GM19043 (cell line): ENCODE measurements around the gene TMEM108.

Source experiments
- ATAC-seq: cut with Tn5 transposase; IDR thresholded peaks from one replicate; pipeline ENCODE4 v1.9.1; 2021; ENCODE audit warnings: low read depth; ENCODE audit not compliant: unreplicated experiment

TMEM108 gene

DNA sequence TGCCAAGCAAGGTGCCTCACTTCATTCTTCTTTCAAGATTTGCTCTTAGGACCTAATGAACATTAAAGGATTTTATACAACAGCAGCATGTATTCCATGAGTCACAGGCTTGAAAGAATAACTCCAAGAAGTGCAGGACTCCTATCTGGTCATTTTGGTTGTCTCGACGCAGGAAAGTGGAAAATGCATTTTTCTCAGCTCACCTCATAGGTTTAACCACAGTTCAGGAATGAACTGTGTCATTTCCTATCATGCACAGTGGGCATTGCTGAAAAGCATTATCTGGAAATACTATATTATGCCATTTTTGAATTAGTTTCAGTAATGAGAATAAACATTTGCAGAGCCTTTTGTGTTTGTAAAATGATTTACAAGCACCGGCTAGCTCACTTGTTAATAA lies 263.0 kb downstream of the TMEM108 start:
- no peak for ATAC-seq

DNA sequence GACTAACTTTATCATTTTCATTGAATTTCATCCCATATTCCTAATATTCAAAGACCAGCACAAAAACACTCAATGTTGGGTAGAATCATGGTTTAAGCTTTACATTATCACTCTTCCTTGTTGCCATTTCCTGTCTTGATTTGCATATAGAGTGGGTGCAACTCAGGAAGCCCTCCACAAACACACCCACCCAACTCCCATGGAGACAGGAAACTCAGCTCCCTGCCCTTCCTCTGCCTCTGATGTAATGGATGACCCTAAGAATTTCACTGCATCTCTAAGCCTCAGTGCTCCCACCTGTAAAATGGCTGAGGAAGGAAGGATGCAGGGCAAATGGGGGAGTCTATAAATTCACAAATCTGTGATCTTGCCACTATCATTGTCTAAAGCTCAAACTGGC lies 263.5 kb downstream of the TMEM108 start:
- ATAC-seq = no peak

DNA sequence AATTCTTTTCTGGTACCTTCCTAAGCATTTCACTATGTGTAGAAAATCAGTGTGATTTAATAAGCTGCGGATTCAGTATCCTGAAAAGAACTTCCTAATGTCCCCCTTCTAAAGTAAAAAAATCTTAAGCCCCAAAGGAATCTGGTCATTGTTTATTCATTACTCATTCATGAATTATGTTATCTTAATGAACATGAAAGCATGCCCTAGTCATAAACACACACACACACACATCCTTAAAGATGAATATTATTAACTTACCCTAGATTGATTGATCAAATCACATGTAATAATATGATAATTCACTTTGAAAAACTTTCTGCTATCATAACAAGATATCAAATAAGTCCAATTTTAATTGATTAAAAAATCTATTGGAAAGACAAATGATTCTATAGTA lies 265.2 kb downstream of the TMEM108 start:
- no peak for ATAC-seq

DNA sequence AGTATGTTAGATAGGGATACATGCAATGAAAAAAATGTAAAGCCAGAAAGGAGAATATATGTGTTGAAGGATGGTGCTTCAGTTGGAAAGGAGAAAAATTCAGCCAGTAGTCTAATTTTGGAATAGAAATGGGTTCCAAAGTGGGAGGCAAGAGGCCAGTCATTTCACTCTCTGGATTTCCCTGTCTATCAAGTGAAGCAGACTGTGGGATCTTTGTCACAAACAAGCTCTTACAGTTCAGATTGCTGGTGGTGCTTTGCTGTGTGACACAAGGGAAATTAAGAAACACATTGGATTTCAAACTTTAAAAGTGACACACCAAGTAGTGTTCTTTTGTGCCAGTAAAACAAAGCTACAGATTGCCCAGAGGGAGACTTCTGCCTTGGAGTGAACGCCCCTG lies 279.7 kb downstream of the TMEM108 start:
- ATAC-seq = no peak

DNA sequence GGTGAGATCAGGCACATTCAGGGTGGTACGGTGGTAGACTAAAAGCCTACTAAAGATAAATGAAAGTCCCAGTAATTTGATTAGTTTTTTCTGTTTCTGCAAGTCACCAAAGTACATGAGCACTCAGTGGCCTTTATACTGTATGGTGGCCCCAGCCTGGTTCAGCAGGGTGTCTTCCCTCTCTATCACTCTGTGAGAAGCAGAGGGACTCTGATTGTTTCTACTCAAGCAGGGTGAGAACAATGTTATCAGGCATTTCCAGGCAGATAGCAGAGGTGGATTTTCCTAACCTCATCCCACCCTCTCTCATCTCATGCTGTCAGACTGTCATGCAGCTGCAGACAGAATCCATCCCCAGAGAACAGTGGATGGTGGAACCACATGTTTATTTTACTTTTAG lies 290.2 kb downstream of the TMEM108 start:
- no peak for ATAC-seq

DNA sequence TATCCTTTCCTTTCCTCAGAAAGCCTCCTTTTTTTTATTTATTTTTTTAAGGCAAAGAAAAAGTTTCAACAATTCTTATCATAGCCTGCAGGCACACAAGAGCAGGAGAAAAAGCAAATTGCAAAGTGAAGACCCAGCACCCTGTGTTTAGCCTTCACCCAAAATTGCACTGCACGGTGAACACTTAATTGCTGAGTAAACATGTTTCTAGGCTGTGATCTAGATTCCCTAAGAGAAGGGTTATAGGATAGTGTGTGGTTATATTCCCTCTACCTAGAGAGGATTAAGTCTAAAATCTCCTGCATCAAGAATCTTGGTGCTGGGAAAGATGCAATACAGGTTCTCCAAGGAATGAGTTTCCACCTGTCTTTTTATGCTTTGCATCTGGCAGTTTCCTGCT lies 291.4 kb downstream of the TMEM108 start:
- no peak for ATAC-seq

DNA sequence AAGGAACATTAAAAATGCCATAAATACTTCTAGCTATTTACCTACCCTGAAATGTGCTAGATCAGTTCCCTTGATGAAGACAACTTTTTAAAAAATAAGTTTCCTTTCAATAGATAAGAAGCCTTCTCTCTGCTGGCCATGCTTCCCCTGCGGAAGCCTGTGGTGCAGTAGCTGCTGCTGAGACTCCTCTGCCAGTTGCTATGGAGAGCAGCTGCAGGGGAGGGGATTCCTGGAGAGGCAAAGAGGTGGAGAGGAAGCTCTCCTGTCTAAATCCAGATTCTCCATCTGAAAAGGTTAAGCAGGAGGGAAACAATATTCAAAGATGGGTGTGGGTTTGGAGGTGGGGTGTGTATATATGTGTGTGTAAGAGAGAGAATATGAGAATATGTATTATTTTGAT lies 291.9 kb downstream of the TMEM108 start:
- no peak for ATAC-seq

DNA sequence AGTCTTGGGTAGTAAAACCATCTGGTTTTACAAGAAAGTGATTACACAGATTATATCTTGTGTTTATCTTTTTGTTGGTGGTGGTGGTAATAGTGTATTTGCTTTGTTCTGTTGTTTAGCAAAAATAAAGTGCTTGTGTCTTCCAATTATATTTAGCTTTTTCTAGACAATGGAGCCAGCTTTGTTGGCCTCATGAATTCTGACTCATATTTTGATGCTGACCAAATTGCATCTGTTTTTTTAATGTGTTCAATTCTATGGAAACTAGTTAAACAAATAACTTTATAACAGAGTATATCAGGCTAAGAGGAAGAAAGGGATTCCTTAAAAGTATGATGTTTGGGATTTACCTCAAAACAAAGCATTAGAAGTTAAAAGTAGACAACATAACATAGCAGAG lies 292.3 kb downstream of the TMEM108 start:
- ATAC-seq = no peak

DNA sequence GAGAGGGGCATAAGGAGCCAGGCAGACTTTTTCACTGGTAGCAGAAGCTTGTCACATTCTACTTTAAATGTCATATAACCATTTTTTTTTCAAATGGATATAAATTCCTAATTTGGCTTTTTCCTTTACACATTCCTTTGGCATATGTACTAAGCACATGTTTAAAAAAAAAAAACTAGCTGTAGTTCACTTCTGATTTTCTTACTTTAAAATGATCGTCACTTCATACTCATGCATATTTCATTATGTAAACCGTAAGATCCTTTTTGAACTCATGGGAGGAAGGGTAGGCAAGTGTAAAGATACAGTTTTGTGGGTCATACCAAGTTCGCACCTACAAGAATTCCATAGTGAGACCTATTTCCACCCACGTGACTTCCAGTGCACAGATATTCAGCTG lies 316.5 kb downstream of the TMEM108 start:
- no peak for ATAC-seq

DNA sequence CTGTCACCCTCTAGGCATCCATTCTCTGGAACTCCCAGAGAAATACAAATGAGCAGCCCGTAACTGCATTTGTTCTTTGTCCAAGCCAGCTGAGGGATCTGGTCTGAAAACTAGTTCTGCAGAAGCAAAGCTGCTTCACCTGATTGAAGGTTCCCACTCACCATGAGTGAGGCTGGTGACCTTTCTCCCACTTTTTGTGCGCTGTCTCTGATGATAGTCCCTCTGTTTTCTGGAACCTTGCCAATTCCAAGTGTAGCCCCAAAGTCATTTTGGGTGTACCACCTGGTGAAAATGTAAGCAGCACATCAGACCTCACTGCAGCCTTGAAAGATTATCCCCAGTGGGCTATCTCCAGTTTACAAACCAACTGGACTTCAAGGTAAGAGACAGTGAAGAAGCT lies 322.3 kb downstream of the TMEM108 start:
- ATAC-seq = no peak

DNA sequence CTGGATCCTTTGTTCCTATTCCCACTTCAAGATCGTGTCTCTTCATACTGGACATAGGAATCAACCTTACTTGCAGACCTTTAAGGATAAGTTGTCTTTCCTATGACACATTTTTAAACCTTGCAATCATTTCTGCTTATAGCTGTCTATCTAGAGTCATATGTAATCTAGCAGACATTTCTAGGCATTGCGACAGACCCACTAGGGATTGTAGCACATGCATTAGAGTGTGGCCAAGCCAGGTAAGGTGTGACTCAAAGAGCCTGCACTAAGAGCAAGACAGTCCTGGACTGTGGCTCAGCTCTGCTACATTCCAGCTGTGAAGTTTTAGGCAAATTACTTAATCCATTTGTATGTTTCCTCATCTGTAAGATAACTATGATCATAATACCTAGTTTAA lies 322.8 kb downstream of the TMEM108 start:
- no peak for ATAC-seq

DNA sequence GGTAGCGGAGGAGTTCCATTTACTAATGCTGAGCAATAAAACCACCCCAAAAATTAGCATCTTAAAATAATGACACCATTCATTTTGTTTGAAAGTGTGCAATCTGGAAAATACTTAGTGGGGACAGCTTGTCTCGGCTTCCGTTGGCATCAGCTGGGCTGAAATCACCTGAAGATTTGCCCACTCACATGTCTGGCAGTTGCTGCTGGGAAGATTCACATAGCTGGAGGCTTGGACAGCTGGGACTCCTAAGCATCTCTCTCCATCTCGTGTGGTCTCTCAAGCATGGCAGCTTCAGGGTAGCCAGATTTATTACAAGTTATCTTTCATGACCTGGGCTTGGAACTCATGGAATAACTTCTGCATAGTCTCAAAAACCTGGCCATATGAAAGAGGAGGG lies 323.2 kb downstream of the TMEM108 start:
- ATAC-seq = no peak

DNA sequence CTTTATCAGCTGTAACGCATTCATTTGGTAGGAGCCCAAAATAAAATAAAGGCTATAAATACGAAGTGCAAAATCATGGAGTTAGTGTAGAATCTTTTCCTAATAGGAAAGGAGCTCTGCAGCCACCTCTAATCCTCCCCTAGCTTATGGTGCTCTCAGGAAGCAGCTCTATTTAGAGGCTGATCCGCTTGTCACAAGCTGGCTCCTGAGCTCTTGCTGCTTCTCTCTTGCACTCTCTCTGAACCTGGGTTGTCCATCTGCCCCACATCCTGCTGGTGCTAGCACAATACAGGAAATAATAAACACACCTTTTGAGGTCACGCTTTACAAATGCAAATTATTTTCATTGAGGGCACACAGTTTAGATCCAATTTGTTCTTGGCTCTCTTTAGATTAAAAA lies 324.3 kb downstream of the TMEM108 start:
- no peak for ATAC-seq

DNA sequence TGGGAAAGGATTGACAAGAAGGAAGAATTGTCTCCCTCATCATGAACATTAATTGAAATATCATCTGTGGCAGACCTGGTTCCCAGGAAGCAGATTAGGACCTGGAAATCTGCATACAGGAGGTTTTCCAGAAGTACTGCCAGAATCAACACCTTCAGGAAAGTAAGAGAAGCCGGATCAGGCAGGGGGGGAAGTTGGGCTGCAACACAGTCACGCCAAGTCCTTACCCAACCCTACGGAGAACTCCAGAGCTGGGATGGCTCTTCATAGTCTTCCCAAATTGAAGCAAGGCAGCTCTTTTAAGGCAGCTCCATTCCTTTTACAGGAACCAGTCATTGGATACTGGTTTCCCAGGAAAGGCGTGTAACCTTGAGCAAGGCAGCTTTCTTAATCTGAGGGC lies 326.5 kb downstream of the TMEM108 start:
- no peak for ATAC-seq

DNA sequence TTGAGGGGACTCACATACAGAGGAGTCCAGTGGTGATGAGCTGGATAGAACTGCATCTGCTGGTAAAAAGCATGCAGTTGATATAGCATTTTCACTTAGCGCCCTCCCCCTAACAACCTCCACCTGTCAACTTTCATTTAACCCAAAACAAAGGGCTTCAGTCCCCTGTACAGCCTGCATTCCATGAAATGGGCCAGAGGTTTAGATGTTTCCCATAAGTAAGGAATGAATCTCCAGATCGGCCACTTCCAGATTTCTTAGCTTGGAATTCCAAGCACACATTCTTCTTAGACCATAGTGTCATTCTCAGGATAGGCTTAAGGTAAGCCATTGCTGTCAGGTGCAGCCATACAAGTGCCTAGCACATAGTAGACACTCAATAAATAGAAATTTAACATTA lies 328.7 kb downstream of the TMEM108 start:
- ATAC-seq = no peak

DNA sequence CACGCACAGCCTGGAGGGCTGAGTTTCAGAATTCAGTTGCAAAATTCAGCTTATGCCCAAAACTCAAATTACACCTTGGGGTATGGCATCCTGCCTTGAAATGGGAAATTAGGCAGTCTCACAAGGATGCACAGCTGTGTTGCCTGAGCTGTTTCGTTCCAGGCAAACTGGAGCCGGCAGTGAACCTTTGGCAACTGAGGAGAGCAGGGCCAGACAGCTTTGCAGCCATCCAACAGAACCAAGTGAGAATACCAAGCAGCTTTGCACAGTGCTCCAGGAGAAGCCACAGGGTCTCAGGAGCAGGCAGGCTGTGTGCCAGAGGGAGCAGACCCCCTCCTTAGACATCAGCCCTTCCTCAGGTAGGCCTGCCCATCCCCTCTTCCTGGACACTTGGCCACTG lies 329.2 kb downstream of the TMEM108 start:
- no peak for ATAC-seq

DNA sequence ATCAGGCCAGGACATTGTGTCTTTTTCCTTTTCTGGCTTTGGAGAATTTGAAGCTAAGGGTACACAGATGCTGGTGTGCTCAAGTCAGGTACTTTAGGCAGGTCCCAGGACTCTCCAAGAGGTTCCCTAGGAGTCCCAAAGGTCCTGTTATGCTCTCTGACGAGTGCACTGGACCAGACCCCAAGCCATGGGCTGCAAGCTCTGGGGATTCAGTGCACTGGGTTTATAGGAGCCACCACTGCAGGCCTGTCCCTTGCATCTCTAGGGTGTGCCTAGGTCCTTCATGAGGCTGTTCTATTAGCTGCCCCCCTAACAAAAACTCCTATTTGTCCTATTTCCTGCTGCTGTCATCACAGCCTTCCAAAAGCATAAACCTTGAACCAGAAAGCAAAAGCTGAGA lies 329.8 kb downstream of the TMEM108 start:
- ATAC-seq = no peak

DNA sequence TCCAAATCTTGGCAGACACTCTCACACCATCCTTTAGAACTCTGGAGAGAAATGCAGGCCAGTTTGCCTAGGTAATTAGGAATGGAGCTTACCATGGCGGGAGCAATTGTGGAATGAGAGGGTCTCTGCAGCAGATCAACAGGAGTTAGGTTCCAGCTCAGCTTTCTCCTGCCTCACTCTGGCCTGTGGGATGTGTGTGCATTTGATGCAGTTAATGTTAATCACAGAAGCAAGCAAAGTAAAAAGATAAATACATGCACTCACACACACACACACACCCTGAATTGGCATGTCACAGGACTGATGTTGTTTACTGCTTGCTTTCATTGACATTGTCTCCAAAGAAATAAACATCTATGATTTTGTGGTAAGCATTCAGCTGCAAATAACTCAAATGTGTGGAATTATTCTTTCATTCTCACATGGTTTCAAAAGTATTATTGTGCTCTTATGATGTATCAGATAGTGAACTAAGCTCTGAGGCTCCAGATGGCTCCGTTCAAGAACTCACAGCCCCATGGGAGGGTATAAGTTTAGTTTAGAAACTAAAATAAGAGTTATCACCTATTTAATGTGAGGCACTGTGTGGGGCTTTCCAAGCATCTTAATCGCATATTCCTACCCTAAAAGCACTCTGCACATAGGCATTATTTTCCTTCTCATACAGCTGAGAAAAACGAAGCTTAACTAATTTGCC lies 330.3 kb downstream of the TMEM108 start:
- ATAC-seq = no peak

DNA sequence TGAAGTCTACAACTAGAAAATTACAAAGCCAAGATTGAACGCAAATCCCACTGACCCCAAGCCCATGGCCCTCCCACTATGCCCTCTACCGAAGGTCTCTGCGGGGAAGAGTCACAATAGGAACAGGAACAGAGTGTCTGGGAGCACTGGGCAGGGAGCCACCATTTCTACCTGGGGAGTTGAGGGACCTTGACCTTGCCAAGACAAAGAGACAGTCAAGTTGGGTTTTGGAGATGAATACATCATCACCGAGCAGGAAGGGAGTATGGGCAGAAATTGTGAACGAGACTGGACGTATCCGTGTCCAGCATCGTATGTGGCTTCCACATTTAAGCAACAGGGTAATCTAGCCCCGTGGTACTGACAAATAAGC lies 330.9 kb downstream of the TMEM108 start:
- no peak for ATAC-seq

DNA sequence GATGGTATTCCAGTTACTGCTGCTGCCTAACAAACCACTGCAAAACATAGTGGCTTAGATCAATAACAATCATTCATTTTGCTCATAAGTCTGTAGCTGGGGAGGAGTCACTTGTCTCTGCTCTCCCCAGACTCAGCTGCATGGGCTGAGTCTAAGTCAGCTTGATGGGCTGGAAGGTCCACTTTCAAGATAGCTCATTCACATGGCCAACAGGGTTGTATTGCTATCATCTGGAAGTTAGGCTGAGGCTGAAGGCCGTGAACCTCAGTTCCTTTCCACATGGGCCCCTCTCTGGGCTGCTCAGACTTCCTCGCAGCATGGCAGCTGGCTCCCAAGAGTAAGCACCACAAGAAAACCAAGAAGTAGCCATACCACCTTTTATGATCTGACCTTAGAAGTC lies 333.0 kb downstream of the TMEM108 start:
- no peak for ATAC-seq

DNA sequence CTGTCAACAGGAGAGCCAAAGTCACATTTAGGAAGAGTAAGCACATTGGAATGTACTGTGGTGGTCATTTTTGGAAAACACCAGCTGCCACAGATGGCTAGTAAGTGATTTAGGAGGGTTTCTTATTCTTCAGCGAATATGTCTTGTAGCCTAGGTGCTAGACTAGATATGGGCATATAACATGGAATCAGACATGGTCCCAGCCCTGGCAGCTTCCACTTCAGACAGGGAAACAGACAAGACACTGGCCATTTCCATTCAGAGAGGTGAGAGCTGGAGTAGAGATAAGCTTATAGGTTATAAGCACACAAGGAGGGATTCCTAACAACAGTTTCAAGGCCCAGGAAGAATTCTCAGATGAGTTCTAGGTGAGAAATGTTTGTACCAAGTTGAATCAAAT lies 333.5 kb downstream of the TMEM108 start:
- no peak for ATAC-seq

DNA sequence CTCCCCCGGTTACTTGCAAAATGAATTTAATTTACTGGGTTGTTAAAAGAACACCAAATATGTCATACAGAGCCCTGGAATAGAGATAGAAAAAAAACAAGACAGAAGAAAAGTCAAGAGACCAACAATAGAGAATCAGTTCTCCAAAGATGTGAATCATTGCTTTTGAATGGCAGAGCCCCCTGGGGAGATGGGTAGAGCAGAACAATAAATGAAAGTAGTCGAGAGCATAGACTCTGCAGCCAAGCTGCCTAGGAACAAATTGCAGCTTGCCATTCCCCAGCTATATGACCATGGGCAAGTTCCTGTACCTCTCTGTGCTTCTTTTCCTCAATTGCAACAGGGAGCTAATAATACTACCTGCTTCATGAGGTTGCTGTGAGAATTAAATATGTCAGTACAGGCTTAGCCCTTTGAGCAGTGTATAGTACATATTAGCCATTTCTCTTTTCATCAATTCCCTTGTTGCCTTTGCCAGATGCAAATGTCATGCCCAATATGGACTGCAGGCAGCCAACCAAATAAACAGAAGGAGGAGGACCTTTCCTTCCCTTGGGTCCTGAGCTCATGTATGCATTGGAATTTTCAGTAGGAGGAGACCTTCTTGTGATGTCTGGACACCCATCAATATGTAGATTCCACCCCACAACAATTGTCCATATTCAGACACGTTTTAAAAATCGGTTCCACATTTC lies 336.7 kb downstream of the TMEM108 start:
- no peak for ATAC-seq

DNA sequence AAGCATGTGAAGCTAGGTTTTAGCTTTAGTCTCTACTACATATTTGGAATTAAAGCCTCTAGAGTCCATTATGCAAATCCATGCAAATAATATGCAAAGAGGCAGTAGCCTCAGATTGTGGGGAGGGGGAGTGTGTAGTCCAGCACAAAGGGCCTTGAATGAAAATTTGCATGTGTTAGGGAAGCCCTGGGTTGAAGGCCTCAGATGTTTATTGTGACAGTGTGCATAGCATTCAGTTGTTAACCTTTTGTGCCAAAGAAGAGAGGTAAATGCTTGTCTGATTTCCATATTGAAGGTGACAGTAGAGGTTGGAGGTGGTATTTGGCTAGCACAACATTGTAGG lies 337.2 kb downstream of the TMEM108 start:
- no peak for ATAC-seq
